HL-60 (cell line): ENCODE data around the gene BCAT1.

Experiments used
- DNase-seq, 2 experiments: peaks; one replicate each; pipeline ENCODE4 v3.0.0-alpha.2; 2010 to 2020; ENCODE audit warnings: low read depth in 1 of 2, low spot score in 1 of 2
- H3K27ac ChIP-seq: fragments of 250-450 bp; sonication (Bioruptor Pico); replicated peaks from 2 replicates; pipeline ENCODE4 v1.5.1; 2020; ENCODE audit warnings: mild to moderate bottlenecking, moderate library complexity
- H3K27me3 ChIP-seq: fragments of 250-450 bp; sonication (Bioruptor Pico); 2 replicates; pipeline ENCODE4 v1.5.1; 2021; ENCODE audit warnings: mild to moderate bottlenecking, moderate library complexity; ENCODE audit not compliant: insufficient read depth, poor library complexity, severe bottlenecking
- H3K4me3 ChIP-seq: replicated peaks from 2 replicates; pipeline ENCODE4 v1.5.1; 2011; ENCODE audit warnings: mild to moderate bottlenecking, control low read depth, low read length; ENCODE audit not compliant: insufficient read depth
- CTCF ChIP-seq: IDR thresholded peaks from one replicate; pipeline ENCODE4 v1.5.1; 2011; ENCODE audit warnings: low read length, control low read depth, inconsistent platforms; ENCODE audit not compliant: insufficient read depth
- GABPA ChIP-seq: IDR thresholded peaks from 2 replicates; pipeline ENCODE4 v1.6.1; 2012; ENCODE audit warnings: low read depth
- POLR2AphosphoS5 ChIP-seq: IDR thresholded peaks from 2 replicates; pipeline ENCODE4 v1.6.1; 2012; ENCODE audit warnings: low read depth
- REST ChIP-seq: IDR thresholded peaks from 2 replicates; pipeline ENCODE4 v1.6.1; 2012; ENCODE audit warnings: low read depth; ENCODE audit not compliant: insufficient replicate concordance
- SPI1 ChIP-seq: IDR thresholded peaks from 2 replicates; pipeline ENCODE4 v1.6.1; 2012; ENCODE audit warnings: low read depth, mild to moderate bottlenecking, borderline replicate concordance

BCAT1 gene

GRCh38 chr12:24777359-24777758 is 171.5 kb downstream of the BCAT1 start:
- TF ChIP-seq GABPA = no peak
- no peak for TF ChIP-seq CTCF
- TF ChIP-seq SPI1 = no peak
- no peak for TF ChIP-seq POLR2AphosphoS5
- no peak for TF ChIP-seq REST
- no peak for DNase-seq
- Histone ChIP-seq H3K27me3 (no peaks in the 10 kb centered on the region), H3K4me3 (no peak overlapping the region), H3K27ac (no peak overlapping the region)

GRCh38 chr12:24776861-24777260 is 172.0 kb downstream of the BCAT1 start:
- no peak for DNase-seq
- no peak for TF ChIP-seq CTCF
- TF ChIP-seq REST = no peak
- TF ChIP-seq GABPA = no peak
- no peak for TF ChIP-seq SPI1
- TF ChIP-seq POLR2AphosphoS5 = no peak
- Histone ChIP-seq H3K27ac (no peak overlapping the region), H3K4me3 (no peak overlapping the region), H3K27me3 (no peaks in the 10 kb centered on the region)

- no peak overlapping the region for H3K4me3 ChIP-seq
Observed at GRCh38 chr12:24775073-24775472, 173.8 kb downstream of the BCAT1 start.

More at GRCh38 chr12:24775073-24775472, 173.8 kb downstream of the BCAT1 start:
- Histone ChIP-seq H3K27me3 (no peaks in the 10 kb centered on the region), H3K27ac (no peak overlapping the region)
- TF ChIP-seq REST = no peak
- no peak for TF ChIP-seq CTCF
- TF ChIP-seq GABPA = no peak
- no peak for TF ChIP-seq POLR2AphosphoS5
- DNase-seq = no peak
